T-helper 2 cell treated with Interferon-gamma antibody and Interleukin-4, amounts not matched to agents 5 μg/mL and 100 μg/mL, for 36 hours (primary cell): Measurements from ENCODE around the gene EVA1A.

Source experiments
- DNase-seq: peaks from one replicate; pipeline ENCODE4 v3.0.0; 2021; ENCODE audit warnings: low spot score
- H3K27ac Mint-ChIP-seq: one replicate; pipeline ENCODE4 v1.8.0; 2021; ENCODE audit warnings: mild to moderate bottlenecking, mixed read lengths
- H3K27me3 Mint-ChIP-seq: one replicate; pipeline ENCODE4 v1.8.0; 2021; ENCODE audit warnings: low read depth, mixed read lengths
- H3K36me3 Mint-ChIP-seq: one replicate; pipeline ENCODE4 v1.8.0; 2021; ENCODE audit warnings: low read depth, mixed read lengths
- H3K4me1 Mint-ChIP-seq: one replicate; pipeline ENCODE4 v1.8.0; 2021; ENCODE audit warnings: low read depth, mixed read lengths
- H3K4me3 Mint-ChIP-seq: one replicate; pipeline ENCODE4 v1.8.0; 2022; ENCODE audit warnings: mild to moderate bottlenecking, moderate library complexity, mixed read lengths
- H3K9me3 Mint-ChIP-seq: one replicate; pipeline ENCODE4 v1.8.0; 2021; ENCODE audit warnings: mixed read lengths

EVA1A gene

GRCh38 chr2:75466708-75467311, 93.9 kb downstream of the EVA1A start:
- Mint-ChIP-seq H3K27me3 (peaks cover 26% of the 10 kb centered on the region), H3K4me1 (no peaks in the 10 kb centered on the region), H3K36me3 (no peaks in the 10 kb centered on the region), H3K4me3 (no peak overlapping the region), H3K9me3 (no peaks in the 10 kb centered on the region), H3K27ac (no peak overlapping the region)
- DNase-seq: no peak

- peaks cover 24% of the 10 kb centered on the region for H3K27me3 Mint-ChIP-seq
- no peaks in the 10 kb centered on the region for H3K36me3 Mint-ChIP-seq
- no peaks in the 10 kb centered on the region for H3K4me1 Mint-ChIP-seq
- no peak for DNase-seq
- no peaks in the 10 kb centered on the region for H3K9me3 Mint-ChIP-seq
- no peak overlapping the region for H3K27ac Mint-ChIP-seq
- H3K4me3 Mint-ChIP-seq: no peak overlapping the region
Observed at GRCh38 chr2:75465317-75465984, 95.3 kb downstream of the EVA1A start.

GRCh38 chr2:75464348-75464946, 96.3 kb downstream of the EVA1A start:
- H3K9me3 Mint-ChIP-seq: no peaks in the 10 kb centered on the region
- no peak overlapping the region for H3K27ac Mint-ChIP-seq
- DNase-seq: no peak
- H3K27me3 Mint-ChIP-seq: peaks cover 21% of the 10 kb centered on the region
- H3K36me3 Mint-ChIP-seq: no peaks in the 10 kb centered on the region
- H3K4me3 Mint-ChIP-seq: no peak overlapping the region
- H3K4me1 Mint-ChIP-seq: no peaks in the 10 kb centered on the region

- Mint-ChIP-seq H3K9me3 (no peaks in the 10 kb centered on the region), H3K27ac (no peak overlapping the region), H3K36me3 (no peaks in the 10 kb centered on the region), H3K4me3 (no peak overlapping the region), H3K4me1 (no peaks in the 10 kb centered on the region), H3K27me3 (peaks cover 15% of the 10 kb centered on the region)
- no peak for DNase-seq
Observed at GRCh38 chr2:75462721-75463120, 98.0 kb downstream of the EVA1A start.

- Mint-ChIP-seq H3K27me3 (peaks cover 12% of the 10 kb centered on the region), H3K4me1 (no peaks in the 10 kb centered on the region), H3K36me3 (no peaks in the 10 kb centered on the region), H3K9me3 (no peaks in the 10 kb centered on the region), H3K27ac (no peak overlapping the region), H3K4me3 (no peak overlapping the region)
- DNase-seq: no peak
Observed at GRCh38 chr2:75462206-75462605, 98.5 kb downstream of the EVA1A start.

- Mint-ChIP-seq H3K36me3 (no peaks in the 10 kb centered on the region), H3K4me3 (no peak overlapping the region), H3K27me3 (peaks cover 5% of the 10 kb centered on the region), H3K9me3 (no peaks in the 10 kb centered on the region), H3K27ac (no peak overlapping the region), H3K4me1 (no peaks in the 10 kb centered on the region)
- no peak for DNase-seq
Observed at GRCh38 chr2:75460630-75461029, 100.1 kb downstream of the EVA1A start.

GRCh38 chr2:75459565-75460310, 101.0 kb downstream of the EVA1A start:
- no peak for DNase-seq
- Mint-ChIP-seq H3K36me3 (no peaks in the 10 kb centered on the region), H3K4me3 (no peak overlapping the region), H3K4me1 (no peaks in the 10 kb centered on the region), H3K27ac (no peak overlapping the region), H3K9me3 (no peaks in the 10 kb centered on the region), H3K27me3 (peaks cover 5% of the 10 kb centered on the region)

GRCh38 chr2:75458201-75458600, 102.5 kb downstream of the EVA1A start:
- DNase-seq: no peak
- Mint-ChIP-seq H3K36me3 (no peaks in the 10 kb centered on the region), H3K4me1 (no peaks in the 10 kb centered on the region), H3K9me3 (no peaks in the 10 kb centered on the region), H3K27ac (no peak overlapping the region), H3K4me3 (no peak overlapping the region), H3K27me3 (no peaks in the 10 kb centered on the region)

GRCh38 chr2:75456825-75457224, 103.9 kb downstream of the EVA1A start:
- H3K9me3 Mint-ChIP-seq: no peaks in the 10 kb centered on the region
- H3K36me3 Mint-ChIP-seq: no peaks in the 10 kb centered on the region
- DNase-seq: no peak
- no peak overlapping the region for H3K27ac Mint-ChIP-seq
- no peak overlapping the region for H3K4me3 Mint-ChIP-seq
- H3K27me3 Mint-ChIP-seq: no peaks in the 10 kb centered on the region
- H3K4me1 Mint-ChIP-seq: no peaks in the 10 kb centered on the region

GRCh38 chr2:75456111-75456510, 104.6 kb downstream of the EVA1A start:
- no peaks in the 10 kb centered on the region for H3K36me3 Mint-ChIP-seq
- no peak for DNase-seq
- H3K27me3 Mint-ChIP-seq: no peaks in the 10 kb centered on the region
- H3K4me1 Mint-ChIP-seq: no peaks in the 10 kb centered on the region
- H3K4me3 Mint-ChIP-seq: no peak overlapping the region
- no peaks in the 10 kb centered on the region for H3K9me3 Mint-ChIP-seq
- H3K27ac Mint-ChIP-seq: no peak overlapping the region

- H3K27ac Mint-ChIP-seq: no peak overlapping the region
- no peaks in the 10 kb centered on the region for H3K9me3 Mint-ChIP-seq
- H3K4me3 Mint-ChIP-seq: no peak overlapping the region
- H3K27me3 Mint-ChIP-seq: no peaks in the 10 kb centered on the region
- no peaks in the 10 kb centered on the region for H3K36me3 Mint-ChIP-seq
- H3K4me1 Mint-ChIP-seq: no peaks in the 10 kb centered on the region
- DNase-seq: no peak
Observed at GRCh38 chr2:75454241-75454620, 106.5 kb downstream of the EVA1A start.

- no peak overlapping the region for H3K27ac Mint-ChIP-seq
- H3K27me3 Mint-ChIP-seq: no peaks in the 10 kb centered on the region
- no peak overlapping the region for H3K4me3 Mint-ChIP-seq
- DNase-seq: no peak
- no peaks in the 10 kb centered on the region for H3K36me3 Mint-ChIP-seq
- H3K4me1 Mint-ChIP-seq: no peaks in the 10 kb centered on the region
- H3K9me3 Mint-ChIP-seq: no peaks in the 10 kb centered on the region
Observed at GRCh38 chr2:75453384-75454240, 107.1 kb downstream of the EVA1A start.

GRCh38 chr2:75450068-75450467, 110.7 kb downstream of the EVA1A start:
- no peak overlapping the region for H3K4me3 Mint-ChIP-seq
- no peaks in the 10 kb centered on the region for H3K4me1 Mint-ChIP-seq
- no peaks in the 10 kb centered on the region for H3K36me3 Mint-ChIP-seq
- no peak for DNase-seq
- no peaks in the 10 kb centered on the region for H3K27me3 Mint-ChIP-seq
- H3K9me3 Mint-ChIP-seq: no peaks in the 10 kb centered on the region
- H3K27ac Mint-ChIP-seq: no peak overlapping the region
